ENCODE measurements around the gene LOXL3. TPM values are rescaled to one million over a fixed set of nuclear protein-coding genes. Genes with fewer than 3 reads are reported as not detected.

LOXL3 gene
- polyA plus RNA-seq, 1 of the 3 experiments (the other 2 are of a cell fraction): 47.9 TPM

DNA sequence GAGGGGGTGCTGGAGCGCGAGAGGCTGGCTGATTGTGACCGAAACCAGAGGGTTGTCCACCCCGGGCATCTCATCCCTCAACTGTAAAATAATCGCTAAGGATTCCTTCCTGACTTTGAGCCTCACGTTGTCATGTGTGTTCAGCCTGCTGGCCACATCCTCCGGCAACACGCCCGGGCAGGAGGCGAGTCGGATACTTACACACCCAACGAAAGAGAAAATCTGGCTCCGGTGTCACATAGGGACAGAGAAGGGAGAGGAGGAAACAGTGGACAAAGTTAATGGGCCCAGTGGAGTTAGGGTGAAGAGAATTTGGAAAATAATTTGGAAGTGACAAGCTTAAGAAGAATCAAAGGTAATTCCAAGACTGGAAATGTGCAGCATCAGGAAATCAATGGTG is 37.1 kb downstream of the LOXL3 start (continued):
- TF ChIP-seq, protein P1, sequence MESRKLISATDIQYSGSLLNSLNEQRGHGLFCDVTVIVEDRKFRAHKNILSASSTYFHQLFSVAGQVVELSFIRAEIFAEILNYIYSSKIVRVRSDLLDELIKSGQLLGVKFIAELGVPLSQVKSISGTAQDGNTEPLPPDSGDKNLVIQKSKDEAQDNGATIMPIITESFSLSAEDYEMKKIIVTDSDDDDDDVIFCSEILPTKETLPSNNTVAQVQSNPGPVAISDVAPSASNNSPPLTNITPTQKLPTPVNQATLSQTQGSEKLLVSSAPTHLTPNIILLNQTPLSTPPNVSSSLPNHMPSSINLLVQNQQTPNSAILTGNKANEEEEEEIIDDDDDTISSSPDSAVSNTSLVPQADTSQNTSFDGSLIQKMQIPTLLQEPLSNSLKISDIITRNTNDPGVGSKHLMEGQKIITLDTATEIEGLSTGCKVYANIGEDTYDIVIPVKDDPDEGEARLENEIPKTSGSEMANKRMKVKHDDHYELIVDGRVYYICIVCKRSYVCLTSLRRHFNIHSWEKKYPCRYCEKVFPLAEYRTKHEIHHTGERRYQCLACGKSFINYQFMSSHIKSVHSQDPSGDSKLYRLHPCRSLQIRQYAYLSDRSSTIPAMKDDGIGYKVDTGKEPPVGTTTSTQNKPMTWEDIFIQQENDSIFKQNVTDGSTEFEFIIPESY (IDR thresholded peaks at IDR 0.05; ENCODE audit: borderline replicate concordance, low read depth): no peak
- TF ChIP-seq RXRA (IDR thresholded peaks at IDR 0.05; ENCODE audit: borderline replicate concordance, low read depth): no peak

DNA sequence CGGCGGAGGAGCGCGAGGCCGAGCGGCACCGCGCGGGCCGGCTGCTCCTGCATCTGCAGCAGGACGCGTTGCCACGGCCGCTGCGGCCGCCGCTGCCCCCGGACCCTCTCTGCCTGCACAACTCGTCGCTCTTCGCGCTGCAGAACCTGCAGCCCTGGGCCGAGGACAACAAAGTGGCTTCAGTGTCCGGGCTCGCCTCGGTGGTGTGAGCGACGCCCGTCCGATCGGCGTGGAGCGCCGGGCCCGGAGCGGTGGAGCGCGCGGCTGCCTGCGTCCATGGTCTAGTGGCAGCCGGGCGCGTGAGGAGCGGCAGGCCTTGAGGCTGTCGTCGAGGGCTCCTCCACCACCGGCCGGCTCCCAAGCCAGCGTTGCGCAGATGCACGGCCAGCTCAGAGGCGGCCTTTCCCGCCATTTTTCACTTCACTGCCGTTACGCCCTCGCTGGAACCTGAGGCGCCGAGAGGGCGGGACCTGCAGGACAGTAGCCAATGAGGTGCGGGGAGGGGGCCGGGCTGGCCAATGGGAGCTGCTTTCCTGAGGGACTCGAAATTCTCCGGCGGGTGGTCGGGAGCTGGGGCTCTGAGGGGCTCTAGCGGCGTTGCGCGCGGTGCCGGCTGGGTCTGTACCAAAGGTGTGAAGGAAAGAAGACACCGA is 37.6 kb downstream of the LOXL3 start:
- H3K36me3 ChIP-seq (replicated peaks in 1 of 2; ENCODE audit: control insufficient read depth in 1 of 2, insufficient read depth in 2 of 2, low read length in 1 of 2): peaks cover 4% of the 10 kb centered on the region in 2 experiments
- no peaks in the 10 kb centered on the region for H4K20me1 ChIP-seq (ENCODE audit: insufficient read depth)
- H3K4me3 ChIP-seq (ENCODE audit: low read depth in 2 of 2, low read length in 1 of 2): no peak overlapping the region; a peak in 1 of 4 replicates
- no peaks in the 10 kb centered on the region for H3K9me3 ChIP-seq
- H3K27me3 ChIP-seq (ENCODE audit: insufficient read depth): no peaks in the 10 kb centered on the region
- no peak overlapping the region for H3K9ac ChIP-seq
- H3K79me2 ChIP-seq (ENCODE audit: insufficient read depth): peaks cover 23% of the 10 kb centered on the region; the same call in 1 of the 2 replicates
- CTCF ChIA-PET: interaction anchor here (2.4 to 2.5 kb wide), 2 partner anchors 8 to 33 kb away, joined by 7 to 10 read pairs; partner anchors contain the start of genes CCDC142 and TTC31
- no peak overlapping the region for H2AFZ ChIP-seq (ENCODE audit: low read depth)
- H3K9me2 ChIP-seq: no peaks in the 10 kb centered on the region
- H3F3A ChIP-seq (replicated peaks; ENCODE audit: insufficient read depth): peaks cover 12% of the 10 kb centered on the region
- POLR2A ChIA-PET: no interaction called here
- H3K4me2 ChIP-seq: no peak overlapping the region
- peaks cover 9 to 18% of the 10 kb centered on the region in 2 experiments; a peak in 1 of 4 replicates for H3K4me1 ChIP-seq (ENCODE audit: control insufficient read depth in 1 of 2, insufficient read depth in 2 of 2, low read depth in 1 of 2, low read length in 1 of 2)
- peak; percentile 72 for DNase-seq
- 93% methylated on average over 64 of the region's 72 CpGs for WGBS (ENCODE audit: low lambda C conversion rate)
- H3K27ac ChIP-seq (ENCODE audit: low read depth in 2 of 2, low read length in 1 of 2): no peak overlapping the region
- TF ChIP-seq PBX3 (IDR thresholded peaks at IDR 0.05) (no peak), SMC3 (IDR thresholded peaks at IDR 0.05; ENCODE audit: low read depth, low read length) (no peak), IRF3 (IDR thresholded peaks at IDR 0.05; ENCODE audit: low read depth, low read length) (no peak), GATA2 (CRISPR knock-in tag; IDR thresholded peaks at IDR 0.05) (no peak)
- TF ChIP-seq, protein P1 (IDR thresholded peaks at IDR 0.05; ENCODE audit: borderline replicate concordance, low read depth): no peak
